Liver (tissue), 3 donors: ENCODE results near the gene LSR.

Source experiments
- EGR1 ChIP-seq, 2 donors: IDR thresholded peaks; 2 replicates each; pipeline ENCODE4 v1.6.1; 2016 to 2018; ENCODE audit warnings: antibody characterized with exemption in 2 of 2, low read depth in 2 of 2
- JUND ChIP-seq, 2 donors: IDR thresholded peaks; 2 replicates each; pipeline ENCODE4 v1.6.1; 2016; ENCODE audit warnings: antibody characterized with exemption in 2 of 2
- MAX ChIP-seq: IDR thresholded peaks from 2 replicates; pipeline ENCODE4 v1.6.1; 2016; ENCODE audit warnings: antibody characterized with exemption
- RAD21 ChIP-seq, 2 donors: IDR thresholded peaks; 2 replicates each; pipeline ENCODE4 v1.6.1; 2016; ENCODE audit warnings: antibody characterized with exemption in 2 of 2, mild to moderate bottlenecking in 2 of 2
- REST ChIP-seq: IDR thresholded peaks from 2 replicates; pipeline ENCODE4 v1.6.1; 2016; ENCODE audit warnings: antibody characterized with exemption, mild to moderate bottlenecking
- RXRA ChIP-seq, 2 donors: IDR thresholded peaks; 2 replicates each; pipeline ENCODE4 v1.6.1; 2017 to 2018; ENCODE audit warnings: antibody characterized with exemption in 2 of 2, mild to moderate bottlenecking in 1 of 2
- SP1 ChIP-seq: IDR thresholded peaks from 2 replicates; pipeline ENCODE4 v1.6.1; 2018; ENCODE audit warnings: antibody characterized with exemption, mild to moderate bottlenecking
- TAF1 ChIP-seq: conservative IDR thresholded peaks from 2 replicates; pipeline ENCODE4 v1.6.1; 2016; ENCODE audit warnings: antibody characterized with exemption, mild to moderate bottlenecking
- YY1 ChIP-seq: IDR thresholded peaks from 2 replicates; pipeline ENCODE4 v1.6.1; 2016; ENCODE audit warnings: antibody characterized with exemption, mild to moderate bottlenecking
- ZBTB33 ChIP-seq: IDR thresholded peaks from 2 replicates; pipeline ENCODE4 v1.6.1; 2016; ENCODE audit warnings: antibody characterized with exemption
- TF ChIP-seq, protein P1 (sequence below): fragments of 150-350 bp; IDR thresholded peaks from 2 replicates; pipeline ENCODE4 v1.5.1; 2017; ENCODE audit warnings: improper control_type of control experiment, low read depth, low read length; ENCODE audit not compliant: missing input control
- donor health status: healthy.
- donor health status: healthy.

GRCh38 chr19:35291916-35292315, 43.1 kb downstream of the LSR start, which contains the start of gene MAG:
- TF ChIP-seq, protein P1, sequence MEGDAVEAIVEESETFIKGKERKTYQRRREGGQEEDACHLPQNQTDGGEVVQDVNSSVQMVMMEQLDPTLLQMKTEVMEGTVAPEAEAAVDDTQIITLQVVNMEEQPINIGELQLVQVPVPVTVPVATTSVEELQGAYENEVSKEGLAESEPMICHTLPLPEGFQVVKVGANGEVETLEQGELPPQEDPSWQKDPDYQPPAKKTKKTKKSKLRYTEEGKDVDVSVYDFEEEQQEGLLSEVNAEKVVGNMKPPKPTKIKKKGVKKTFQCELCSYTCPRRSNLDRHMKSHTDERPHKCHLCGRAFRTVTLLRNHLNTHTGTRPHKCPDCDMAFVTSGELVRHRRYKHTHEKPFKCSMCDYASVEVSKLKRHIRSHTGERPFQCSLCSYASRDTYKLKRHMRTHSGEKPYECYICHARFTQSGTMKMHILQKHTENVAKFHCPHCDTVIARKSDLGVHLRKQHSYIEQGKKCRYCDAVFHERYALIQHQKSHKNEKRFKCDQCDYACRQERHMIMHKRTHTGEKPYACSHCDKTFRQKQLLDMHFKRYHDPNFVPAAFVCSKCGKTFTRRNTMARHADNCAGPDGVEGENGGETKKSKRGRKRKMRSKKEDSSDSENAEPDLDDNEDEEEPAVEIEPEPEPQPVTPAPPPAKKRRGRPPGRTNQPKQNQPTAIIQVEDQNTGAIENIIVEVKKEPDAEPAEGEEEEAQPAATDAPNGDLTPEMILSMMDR: no peak
- TF ChIP-seq MAX (no peak), YY1 (no peak), TAF1 (no peak), REST (no peak), ZBTB33 (no peak), RXRA (IDR thresholded peaks at IDR 0.05) (no peak), RAD21 (IDR thresholded peaks at IDR 0.05) (no peak), JUND (IDR thresholded peaks at IDR 0.05) (no peak), SP1 (no peak), EGR1 (IDR thresholded peaks at IDR 0.05; ENCODE audit: low read depth in 2 of 2) (no peak)
